K562 (cell line): ENCODE results near the gene RBMX2. TPM values are rescaled to one million over a fixed set of nuclear protein-coding genes. Genes with fewer than 3 reads are reported as not detected.

Experiments used
- ARID2 ChIP-seq: fragments of 450-650 bp; IDR thresholded peaks from 2 replicates; pipeline ENCODE4 v1.6.1; 2017; ENCODE audit warnings: antibody characterized with exemption, mild to moderate bottlenecking
- BRD9 ChIP-seq: fragments of 450-650 bp; IDR thresholded peaks from 2 replicates; pipeline ENCODE4 v1.6.1; 2018; ENCODE audit warnings: low read depth; ENCODE audit not compliant: partially characterized antibody
- CBX8 ChIP-seq: fragments of 200-600 bp; sonication (generic); IDR thresholded peaks from 2 replicates; pipeline ENCODE4 v1.6.1; 2012; ENCODE audit warnings: borderline replicate concordance, mixed run types, low read depth, mild to moderate bottlenecking, moderate library complexity, mixed read lengths, low read length, control low read depth, inconsistent platforms; ENCODE audit not compliant: poor library complexity, severe bottlenecking; ENCODE audit errors: extremely low read depth
- CREBBP ChIP-seq: IDR thresholded peaks from one replicate; pipeline ENCODE4 v1.6.1; 2012; ENCODE audit warnings: low read depth, mild to moderate bottlenecking, control low read depth, inconsistent platforms, low read length
- MAFG ChIP-seq: fragments of 450-650 bp; conservative IDR thresholded peaks from 2 replicates; pipeline ENCODE4 v1.6.1; 2016; ENCODE audit warnings: missing genetic modification characterization, missing compliant biosample characterization
- NKRF ChIP-seq: fragments of 450-650 bp; IDR thresholded peaks from 2 replicates; pipeline ENCODE4 v1.6.1; 2016; ENCODE audit warnings: borderline replicate concordance
- PML ChIP-seq: IDR thresholded peaks from 2 replicates; pipeline ENCODE4 v1.6.1; 2012; ENCODE audit warnings: low read length, inconsistent platforms
- RFX5 ChIP-seq: IDR thresholded peaks from 2 replicates; pipeline ENCODE4 v1.6.1; 2011; ENCODE audit warnings: low read depth, mild to moderate bottlenecking, improper control_type of control experiment, low read length
- SIN3A ChIP-seq, 2 experiments: fragments of 150-350 bp in 1 of 2; IDR thresholded peaks; 2 replicates each; pipeline ENCODE4 v1.6.1; 2011 to 2016; ENCODE audit warnings: borderline replicate concordance in 2 of 2, low read depth in 2 of 2, low read length in 2 of 2, mild to moderate bottlenecking in 2 of 2, moderate library complexity in 2 of 2; ENCODE audit not compliant: control insufficient read depth in 1 of 2
- SIX5 ChIP-seq, 2 experiments: IDR thresholded peaks; 2 replicates each; pipeline ENCODE4 v1.6.1; 2011; ENCODE audit warnings: low read length in 2 of 2, borderline replicate concordance in 1 of 2, low read depth in 1 of 2, mild to moderate bottlenecking in 1 of 2, moderate library complexity in 1 of 2; ENCODE audit not compliant: insufficient read depth in 1 of 2
- TCF3 ChIP-seq: sonication (generic); formaldehyde crosslinking; IDR thresholded peaks from 2 replicates; pipeline ENCODE4 v1.4.0; 2020; ENCODE audit warnings: mild to moderate bottlenecking, missing genetic modification reagents
- THRAP3 ChIP-seq: fragments of 450-650 bp; IDR thresholded peaks from 2 replicates; pipeline ENCODE4 v1.6.1; 2016; ENCODE audit warnings: mild to moderate bottlenecking, inconsistent platforms, borderline replicate concordance
- ZC3H4 ChIP-seq: sonication (generic); formaldehyde crosslinking; IDR thresholded peaks from 2 replicates; pipeline ENCODE4 v1.9.0; 2021; ENCODE audit warnings: missing genetic modification reagents, borderline replicate concordance
- ZNF143 ChIP-seq: sonication (generic); formaldehyde crosslinking; IDR thresholded peaks from 2 replicates; pipeline ENCODE4 v1.9.0; 2022; ENCODE audit warnings: mild to moderate bottlenecking, missing genetic modification reagents
- ZNF23 ChIP-seq: fragments of 250-450 bp; sonication (Bioruptor Pico); IDR thresholded peaks from 2 replicates; pipeline ENCODE4 v1.4.0; 2020; ENCODE audit warnings: mild to moderate bottlenecking
- ZNF507 ChIP-seq: conservative IDR thresholded peaks from 2 replicates; pipeline ENCODE4 v1.6.1; 2017; ENCODE audit warnings: missing genetic modification characterization, missing compliant biosample characterization
- ZNF584 ChIP-seq: fragments of 200-800 bp; sonication (Bioruptor generic); IDR thresholded peaks from 2 replicates; pipeline ENCODE4 v1.6.1; 2016; ENCODE audit warnings: low read depth, mild to moderate bottlenecking, missing genetic modification characterization, missing compliant biosample characterization
- polyA plus RNA-seq, 8 experiments: library from polyadenylated mRNA; depleted of rRNA in 4 of 8; stranded (reverse) in 5 of 8; unstranded in 3 of 8; fragments of >200 nt; fragmentation: Nextera tagmentation in 2 of 8; fragmentation: Illumina TruSeq in 1 of 8; extraction: Ambion mirVana in 2 of 8; extraction: Trizol in 1 of 8; gene quantifications; 2 replicates each; pipeline versions ENCODE4 v1.2.1 to v1.2.3, GENCODE V29; 2011 to 2014; ENCODE audit warnings: inconsistent platforms in 1 of 8, missing spikeins in 1 of 8
- total RNA-seq, 7 experiments: library from RNA; depleted of rRNA in 6 of 7; stranded (reverse); fragments of >200 nt in 6 of 7; fragmentation: Illumina TruSeq in 2 of 7; extraction: Trizol in 2 of 7; gene quantifications; 2 replicates each; pipeline versions ENCODE4 v1.2.1 to v1.2.3, GENCODE V29; 2011 to 2021; ENCODE audit warnings: low replicate concordance in 1 of 7
- TF ChIP-seq, protein P1 (sequence below): sonication (generic); formaldehyde crosslinking; IDR thresholded peaks from 2 replicates; pipeline ENCODE4 v1.8.1; 2023; ENCODE audit warnings: mild to moderate bottlenecking, missing genetic modification reagents, moderate library complexity
- TF ChIP-seq, protein P2 (sequence below), 3 experiments: fragments of 200-800 bp in 1 of 3; fragments of 250-450 bp in 1 of 3; fragments of 450-650 bp in 1 of 3; sonication (Bioruptor Pico) in 1 of 3; sonication (Bioruptor generic) in 1 of 3; formaldehyde crosslinking in 1 of 3; IDR thresholded peaks; 2 replicates each; pipeline versions ENCODE4 v1.6.1 to v1.8.0; 2016 to 2022; ENCODE audit warnings: mild to moderate bottlenecking in 2 of 3, missing genetic modification characterization in 2 of 3, missing compliant biosample characterization in 1 of 3, moderate library complexity in 1 of 3

Gene RBMX2
- total and polyA plus RNA-seq, 9 of the 15 experiments (the other 6 are each of a cell fraction or from before 2014, with no cell fraction given) = 27.2 to 62.5 (median 54.1) TPM

- TF ChIP-seq ZNF507 (tag) = no peak
- no peak for TF ChIP-seq BRD9
- TF ChIP-seq, protein P1, sequence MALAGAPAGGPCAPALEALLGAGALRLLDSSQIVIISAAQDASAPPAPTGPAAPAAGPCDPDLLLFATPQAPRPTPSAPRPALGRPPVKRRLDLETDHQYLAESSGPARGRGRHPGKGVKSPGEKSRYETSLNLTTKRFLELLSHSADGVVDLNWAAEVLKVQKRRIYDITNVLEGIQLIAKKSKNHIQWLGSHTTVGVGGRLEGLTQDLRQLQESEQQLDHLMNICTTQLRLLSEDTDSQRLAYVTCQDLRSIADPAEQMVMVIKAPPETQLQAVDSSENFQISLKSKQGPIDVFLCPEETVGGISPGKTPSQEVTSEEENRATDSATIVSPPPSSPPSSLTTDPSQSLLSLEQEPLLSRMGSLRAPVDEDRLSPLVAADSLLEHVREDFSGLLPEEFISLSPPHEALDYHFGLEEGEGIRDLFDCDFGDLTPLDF = no peak; the same call in 1 of the 2 replicates
- no peak for TF ChIP-seq TCF3 (CRISPR knock-in tag)
- TF ChIP-seq, protein P2, sequence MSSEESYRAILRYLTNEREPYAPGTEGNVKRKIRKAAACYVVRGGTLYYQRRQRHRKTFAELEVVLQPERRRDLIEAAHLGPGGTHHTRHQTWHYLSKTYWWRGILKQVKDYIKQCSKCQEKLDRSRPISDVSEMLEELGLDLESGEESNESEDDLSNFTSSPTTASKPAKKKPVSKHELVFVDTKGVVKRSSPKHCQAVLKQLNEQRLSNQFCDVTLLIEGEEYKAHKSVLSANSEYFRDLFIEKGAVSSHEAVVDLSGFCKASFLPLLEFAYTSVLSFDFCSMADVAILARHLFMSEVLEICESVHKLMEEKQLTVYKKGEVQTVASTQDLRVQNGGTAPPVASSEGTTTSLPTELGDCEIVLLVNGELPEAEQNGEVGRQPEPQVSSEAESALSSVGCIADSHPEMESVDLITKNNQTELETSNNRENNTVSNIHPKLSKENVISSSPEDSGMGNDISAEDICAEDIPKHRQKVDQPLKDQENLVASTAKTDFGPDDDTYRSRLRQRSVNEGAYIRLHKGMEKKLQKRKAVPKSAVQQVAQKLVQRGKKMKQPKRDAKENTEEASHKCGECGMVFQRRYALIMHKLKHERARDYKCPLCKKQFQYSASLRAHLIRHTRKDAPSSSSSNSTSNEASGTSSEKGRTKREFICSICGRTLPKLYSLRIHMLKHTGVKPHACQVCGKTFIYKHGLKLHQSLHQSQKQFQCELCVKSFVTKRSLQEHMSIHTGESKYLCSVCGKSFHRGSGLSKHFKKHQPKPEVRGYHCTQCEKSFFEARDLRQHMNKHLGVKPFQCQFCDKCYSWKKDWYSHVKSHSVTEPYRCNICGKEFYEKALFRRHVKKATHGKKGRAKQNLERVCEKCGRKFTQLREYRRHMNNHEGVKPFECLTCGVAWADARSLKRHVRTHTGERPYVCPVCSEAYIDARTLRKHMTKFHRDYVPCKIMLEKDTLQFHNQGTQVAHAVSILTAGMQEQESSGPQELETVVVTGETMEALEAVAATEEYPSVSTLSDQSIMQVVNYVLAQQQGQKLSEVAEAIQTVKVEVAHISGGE (CRISPR knock-in tag; IDR thresholded peaks at IDR 0.05) = no peak
- TF ChIP-seq PML = peak; percentile 84; the same call in 1 of the 2 replicates
- TF ChIP-seq RFX5 = no peak
- no peak for TF ChIP-seq CREBBP
- TF ChIP-seq NKRF = no peak
- TF ChIP-seq SIN3A (IDR thresholded peaks at IDR 0.05; ENCODE audit: borderline replicate concordance in 2 of 2, control insufficient read depth in 1 of 2, low read depth in 2 of 2, low read length in 2 of 2) = no peak
- no peak for TF ChIP-seq ZNF23 (CRISPR knock-in tag)
- TF ChIP-seq THRAP3 = no peak
- TF ChIP-seq CBX8 = no peak
- TF ChIP-seq ZNF143 (CRISPR knock-in tag) = no peak
- no peak for TF ChIP-seq SIX5 (IDR thresholded peaks at IDR 0.05; ENCODE audit: borderline replicate concordance in 1 of 2, insufficient read depth in 1 of 2, low read depth in 1 of 2, low read length in 2 of 2)
- no peak for TF ChIP-seq ARID2
- no peak for TF ChIP-seq ZC3H4 (CRISPR knock-in tag)
- TF ChIP-seq MAFG (tag) = peak; percentile 25; the same call in 1 of the 2 replicates
- TF ChIP-seq ZNF584 (CRISPR knock-in tag) = no peak
These were observed at the start of gene RBMX2 (continued) for GRCh38 chrX:130401415-130402207.
